Fibroblast of skin of right biceps (primary cell): ENCODE measurements around the gene CNOT11.
"Not testable (repeated sequence)": the region's sequence is repeated elsewhere in the genome, so short reads cannot be mapped to it uniquely, and the experiment has no call there.

ENCODE experiments used
- DNase-seq: peaks from one replicate; pipeline ENCODE4 v3.0.0-alpha.2; 2013

CNOT11 gene

GRCh38 chr2:101248756-101249155 is 3.9 kb upstream of the CNOT11 start:
- DNase-seq = not testable (repeated sequence)

- no peak for DNase-seq
Observed at GRCh38 chr2:101249826-101250225, 2.9 kb upstream of the CNOT11 start.

GRCh38 chr2:101251246-101251781 is 1.4 kb upstream of the CNOT11 start:
- not testable (repeated sequence) for DNase-seq

GRCh38 chr2:101251844-101252407 is 760 bp upstream of the CNOT11 start:
- DNase-seq = no peak

- DNase-seq = peak; percentile 59
Observed at GRCh38 chr2:101253013-101253702, 472 bp downstream of the CNOT11 start.

- DNase-seq = no peak
Observed at GRCh38 chr2:101253703-101254450, 1.2 kb downstream of the CNOT11 start.

- DNase-seq = no peak
Observed at GRCh38 chr2:101255501-101255900, 2.8 kb downstream of the CNOT11 start.

GRCh38 chr2:101256316-101256715 is 3.6 kb downstream of the CNOT11 start:
- DNase-seq = no peak

GRCh38 chr2:101258804-101259203 is 6.1 kb downstream of the CNOT11 start:
- DNase-seq = no peak

GRCh38 chr2:101262142-101262541 is 9.5 kb downstream of the CNOT11 start:
- DNase-seq = no peak

- no peak for DNase-seq
Observed at GRCh38 chr2:101263377-101263800, 10.7 kb downstream of the CNOT11 start.

- no peak for DNase-seq
Observed at GRCh38 chr2:101264360-101264939, 11.8 kb downstream of the CNOT11 start.

GRCh38 chr2:101265893-101266499 is 13.3 kb downstream of the CNOT11 start:
- DNase-seq = no peak

- DNase-seq = no peak
Observed at GRCh38 chr2:101267671-101268656, 15.3 kb downstream of the CNOT11 start.

- no peak for DNase-seq
Observed at GRCh38 chr2:101270700-101271259, 18.1 kb downstream of the CNOT11 start.

GRCh38 chr2:101272045-101272784 is 19.5 kb downstream of the CNOT11 start:
- no peak for DNase-seq

- DNase-seq = no peak
Observed at GRCh38 chr2:101273056-101273455, 20.4 kb downstream of the CNOT11 start.

- no peak for DNase-seq
Observed at GRCh38 chr2:101274142-101274541, 21.5 kb downstream of the CNOT11 start.

- peak; percentile 5 for DNase-seq
Observed at GRCh38 chr2:101277111-101277510, 24.4 kb downstream of the CNOT11 start.

GRCh38 chr2:101278925-101279324 is 26.2 kb downstream of the CNOT11 start:
- DNase-seq = no peak

- no peak for DNase-seq
Observed at GRCh38 chr2:101281482-101281881, 28.8 kb downstream of the CNOT11 start.
